LNCaP clone FGC (cell line): ENCODE measurements around the gene TINCR.
"Not testable (repeated sequence)": the region's sequence is repeated elsewhere in the genome, so short reads cannot be mapped to it uniquely, and the experiment has no call there.

Source experiments
- DNase-seq: peaks from one replicate; pipeline ENCODE4 v3.0.0-alpha.2; 2011; ENCODE audit warnings: low read depth
- H3K4me3 ChIP-seq: 2 replicates; pipeline ENCODE4 v1.5.1; 2011; ENCODE audit warnings: mild to moderate bottlenecking, low read depth, low read length, control low read depth
- CTCF ChIP-seq: IDR thresholded peaks from 2 replicates; pipeline ENCODE4 v1.5.1; 2012; ENCODE audit warnings: mild to moderate bottlenecking; ENCODE audit not compliant: control insufficient read depth, insufficient read depth; ENCODE audit errors: extremely low read depth

TINCR gene

GRCh38 chr19:5567360-5567969, at the start of gene TINCR:
Gene TINCR (minus strand): TSS chr19:5567953.
- TF ChIP-seq CTCF: no peak
- no peak for DNase-seq
- no peak within 1 kb of the TSS for H3K4me3 ChIP-seq

GRCh38 chr19:5617080-5617479, 49.3 kb upstream of the TINCR start:
- no peak for TF ChIP-seq CTCF
- no peak overlapping the region for H3K4me3 ChIP-seq
- DNase-seq: no peak

GRCh38 chr19:5615756-5616327, 48.1 kb upstream of the TINCR start:
- DNase-seq: no peak

GRCh38 chr19:5612891-5613865, 45.4 kb upstream of the TINCR start:
- DNase-seq: no peak
- no peak for TF ChIP-seq CTCF
- H3K4me3 ChIP-seq: no peak overlapping the region

More at GRCh38 chr19:5615756-5616327, 48.1 kb upstream of the TINCR start:
- no peak overlapping the region for H3K4me3 ChIP-seq
- TF ChIP-seq CTCF: no peak

GRCh38 chr19:5609881-5610448, 42.2 kb upstream of the TINCR start:
- no peak for DNase-seq
- no peak overlapping the region for H3K4me3 ChIP-seq

GRCh38 chr19:5608766-5609165, 41.0 kb upstream of the TINCR start:
- H3K4me3 ChIP-seq, DNase-seq: not testable (repeated sequence)

More at GRCh38 chr19:5609881-5610448, 42.2 kb upstream of the TINCR start:
- no peak for TF ChIP-seq CTCF

- H3K4me3 ChIP-seq: no peak overlapping the region
- no peak for TF ChIP-seq CTCF
- no peak for DNase-seq
Measured at GRCh38 chr19:5608291-5608690, 40.5 kb upstream of the TINCR start.
